Measurements from ENCODE around the gene TAF13. TPM values are rescaled to one million over a fixed set of nuclear protein-coding genes. Genes with fewer than 3 reads are reported as not detected.

The TAF13 gene
- total and polyA plus RNA-seq, 2 experiments from 2014 or later: 93.2 to 197 TPM

- H3K4me1 ChIP-seq (ENCODE audit: insufficient read depth): peaks cover 20% of the 10 kb centered on the region
- H3F3A ChIP-seq (ENCODE audit: insufficient read depth): peaks cover 28% of the 10 kb centered on the region
- H3K4me2 ChIP-seq (ENCODE audit: unreplicated experiment): peak overlapping the region; percentile 78
- in situ Hi-C loops (cut with MboI): no loop called here
- TF ChIP-seq EZH2phosphoT487 (IDR thresholded peaks at IDR 0.05; ENCODE audit: insufficient read depth, low read depth) (no peak), EZH2 (IDR thresholded peaks at IDR 0.05; ENCODE audit: insufficient read depth, poor library complexity, severe bottlenecking) (no peak)
- peak overlapping the region; percentile 61 for H3K4me3 ChIP-seq
- peak overlapping the region; percentile 96 for H3K27ac ChIP-seq
- no peaks in the 10 kb centered on the region for H3K27me3 ChIP-seq (replicated peaks; ENCODE audit: insufficient read depth)
- peaks cover 15% of the 10 kb centered on the region for H3K79me2 ChIP-seq (ENCODE audit: insufficient read depth)
- H3K9ac ChIP-seq: peak overlapping the region; percentile 82
- H2AFZ ChIP-seq: peak overlapping the region; percentile 99
- no peak for DNase-seq
- no peaks in the 10 kb centered on the region for H3K9me3 ChIP-seq (ENCODE audit: low read depth)
- WGBS, 2 experiments (ENCODE audit: low coverage in 1 of 2, low lambda C conversion rate in 2 of 2, missing lambda C conversion rate in 2 of 2): 78 to 85% methylated on average over 2 of the region's 2 CpGs
- H3K36me3 ChIP-seq (ENCODE audit: low read depth): no peaks in the 10 kb centered on the region
- no peaks in the 10 kb centered on the region for H3K9me2 ChIP-seq (ENCODE audit: insufficient read depth)
- H4K20me1 ChIP-seq (ENCODE audit: insufficient read depth): no peaks in the 10 kb centered on the region
Measured at GRCh38 chr1:109079240-109079622, 3.4 kb upstream of the TAF13 start.

- Histone ChIP-seq H3K27me3 (replicated peaks; ENCODE audit: insufficient read depth) (no peaks in the 10 kb centered on the region), H3K4me3 (no peak overlapping the region), H3K79me2 (ENCODE audit: insufficient read depth) (peaks cover 24% of the 10 kb centered on the region), H4K20me1 (ENCODE audit: insufficient read depth) (no peaks in the 10 kb centered on the region), H2AFZ (no peak overlapping the region), H3K9me2 (ENCODE audit: insufficient read depth) (no peaks in the 10 kb centered on the region), H3K4me2 (ENCODE audit: unreplicated experiment) (no peak overlapping the region), H3F3A (ENCODE audit: insufficient read depth) (peaks cover 28% of the 10 kb centered on the region), H3K9ac (no peak overlapping the region), H3K4me1 (ENCODE audit: insufficient read depth) (peaks cover 20% of the 10 kb centered on the region), H3K36me3 (ENCODE audit: low read depth) (no peaks in the 10 kb centered on the region), H3K9me3 (ENCODE audit: low read depth) (no peaks in the 10 kb centered on the region), H3K27ac (no peak overlapping the region)
- DNase-seq: no peak
- WGBS, 2 experiments (ENCODE audit: low coverage in 1 of 2, low lambda C conversion rate in 2 of 2, missing lambda C conversion rate in 2 of 2): 100% methylated on average over 1 of the region's 1 CpG
- TF ChIP-seq EZH2phosphoT487 (IDR thresholded peaks at IDR 0.05; ENCODE audit: insufficient read depth, low read depth): no peak
- no peak for TF ChIP-seq EZH2 (IDR thresholded peaks at IDR 0.05; ENCODE audit: insufficient read depth, poor library complexity, severe bottlenecking)
- in situ Hi-C loops (cut with MboI): no loop called here
Measured at GRCh38 chr1:109078317-109078716, 2.5 kb upstream of the TAF13 start.

GRCh38 chr1:109069294-109069693 is 6.5 kb downstream of the TAF13 start:
- H3K4me2 ChIP-seq (ENCODE audit: unreplicated experiment): no peak overlapping the region
- H4K20me1 ChIP-seq (ENCODE audit: insufficient read depth): peaks cover 6% of the 10 kb centered on the region; the same call in 1 of the 2 replicates
- no peaks in the 10 kb centered on the region for H3K9me2 ChIP-seq (ENCODE audit: insufficient read depth)
- peaks cover 3% of the 10 kb centered on the region; the same call in 1 of the 2 replicates for H3K4me1 ChIP-seq (ENCODE audit: insufficient read depth)
- H3F3A ChIP-seq (ENCODE audit: insufficient read depth): peaks cover 6% of the 10 kb centered on the region; the same call in 1 of the 2 replicates
- H3K9ac ChIP-seq: no peak overlapping the region
- H3K36me3 ChIP-seq (ENCODE audit: low read depth): peaks cover 52% of the 10 kb centered on the region
- H2AFZ ChIP-seq: no peak overlapping the region
- TF ChIP-seq EZH2phosphoT487 (IDR thresholded peaks at IDR 0.05; ENCODE audit: insufficient read depth, low read depth) (no peak), EZH2 (IDR thresholded peaks at IDR 0.05; ENCODE audit: insufficient read depth, poor library complexity, severe bottlenecking) (no peak)
- H3K79me2 ChIP-seq (ENCODE audit: insufficient read depth): peaks cover 98% of the 10 kb centered on the region
- DNase-seq: no peak
- no peak overlapping the region for H3K27ac ChIP-seq
- H3K9me3 ChIP-seq (ENCODE audit: low read depth): no peaks in the 10 kb centered on the region
- 96 to 100% methylated on average over 1 of the region's 1 CpG for WGBS, 2 experiments (ENCODE audit: low coverage in 1 of 2, low lambda C conversion rate in 2 of 2, missing lambda C conversion rate in 2 of 2)
- no peaks in the 10 kb centered on the region for H3K27me3 ChIP-seq (replicated peaks; ENCODE audit: insufficient read depth)
- in situ Hi-C loops (cut with MboI): no loop called here
- no peak overlapping the region for H3K4me3 ChIP-seq

GRCh38 chr1:109067883-109068282 is 7.9 kb downstream of the TAF13 start:
- H3K27ac ChIP-seq: no peak overlapping the region
- no peaks in the 10 kb centered on the region for H3K27me3 ChIP-seq (replicated peaks; ENCODE audit: insufficient read depth)
- H4K20me1 ChIP-seq (ENCODE audit: insufficient read depth): peaks cover 6% of the 10 kb centered on the region; the same call in 1 of the 2 replicates
- peak; percentile 6 for DNase-seq
- WGBS, 2 experiments (ENCODE audit: low coverage in 1 of 2, low lambda C conversion rate in 2 of 2, missing lambda C conversion rate in 2 of 2): 39 to 45% methylated on average over 8 of the region's 8 CpGs
- H3K9me2 ChIP-seq (ENCODE audit: insufficient read depth): no peaks in the 10 kb centered on the region
- no peak overlapping the region for H3K4me3 ChIP-seq
- in situ Hi-C loops (cut with MboI): no loop called here
- TF ChIP-seq EZH2phosphoT487 (IDR thresholded peaks at IDR 0.05; ENCODE audit: insufficient read depth, low read depth): no peak
- TF ChIP-seq EZH2 (IDR thresholded peaks at IDR 0.05; ENCODE audit: insufficient read depth, poor library complexity, severe bottlenecking): no peak
- no peak overlapping the region for H3K9ac ChIP-seq
- peaks cover 18% of the 10 kb centered on the region; the same call in 1 of the 2 replicates for H3F3A ChIP-seq (ENCODE audit: insufficient read depth)
- no peaks in the 10 kb centered on the region for H3K9me3 ChIP-seq (ENCODE audit: low read depth)
- H3K36me3 ChIP-seq (ENCODE audit: low read depth): peaks cover 65% of the 10 kb centered on the region
- H3K4me2 ChIP-seq (ENCODE audit: unreplicated experiment): no peak overlapping the region
- peaks cover 3% of the 10 kb centered on the region; the same call in 1 of the 2 replicates for H3K4me1 ChIP-seq (ENCODE audit: insufficient read depth)
- H3K79me2 ChIP-seq (ENCODE audit: insufficient read depth): peaks cover 95% of the 10 kb centered on the region
- no peak overlapping the region for H2AFZ ChIP-seq
